ENCODE data around the gene TLE6.
"Not testable (repeated sequence)": the region's sequence is repeated elsewhere in the genome, so short reads cannot be mapped to it uniquely, and the experiment has no call there.

Gene TLE6

DNA sequence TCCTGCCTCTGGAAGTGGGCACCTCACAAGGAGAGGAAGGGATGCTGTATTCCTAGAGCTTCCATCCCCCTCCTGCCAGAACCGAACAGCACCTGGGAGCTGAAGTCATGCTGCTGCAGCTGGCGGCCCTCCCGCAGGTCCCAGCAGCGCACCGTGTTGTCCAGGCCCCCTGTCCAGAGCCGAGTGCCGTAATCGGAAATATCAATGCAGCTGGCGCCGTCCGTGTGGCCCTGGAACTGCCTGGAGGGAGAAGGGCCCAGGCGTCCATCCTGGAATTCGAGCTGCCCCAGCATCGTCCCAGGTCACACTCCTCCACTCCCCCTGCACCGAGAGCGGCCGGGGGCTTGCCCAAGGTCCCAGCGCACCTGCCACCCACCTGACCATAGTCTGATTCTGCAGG, 28.0 kb downstream of the TLE6 start:
- DNase-seq, result no peak

- no peak for DNase-seq
These were observed 28.9 kb downstream of the TLE6 start for GRCh38 chr19:3006075-3006767.

- DNase-seq, result no peak
These were observed 30.6 kb downstream of the TLE6 start for GRCh38 chr19:3007975-3008374.

DNA sequence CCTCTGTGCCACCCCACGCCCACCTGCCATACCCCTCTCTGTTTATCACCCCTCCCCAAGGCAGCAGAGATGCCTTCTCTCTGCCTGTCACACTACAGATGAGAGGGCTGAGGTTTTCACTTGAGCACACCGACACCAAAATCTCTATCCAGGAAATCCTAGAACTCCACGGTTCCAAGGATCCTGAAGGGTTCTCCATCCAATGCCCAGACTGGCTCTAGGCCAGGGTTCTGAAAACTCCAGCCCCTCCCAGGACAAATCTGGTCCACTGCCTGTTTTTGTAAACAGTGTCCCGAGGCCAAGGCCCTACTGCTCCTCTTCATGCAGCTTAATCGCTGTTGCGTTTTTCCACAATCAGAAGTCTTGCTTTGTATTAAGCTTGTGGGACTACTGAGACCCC, 31.6 kb downstream of the TLE6 start:
- DNase-seq, result no peak

DNA sequence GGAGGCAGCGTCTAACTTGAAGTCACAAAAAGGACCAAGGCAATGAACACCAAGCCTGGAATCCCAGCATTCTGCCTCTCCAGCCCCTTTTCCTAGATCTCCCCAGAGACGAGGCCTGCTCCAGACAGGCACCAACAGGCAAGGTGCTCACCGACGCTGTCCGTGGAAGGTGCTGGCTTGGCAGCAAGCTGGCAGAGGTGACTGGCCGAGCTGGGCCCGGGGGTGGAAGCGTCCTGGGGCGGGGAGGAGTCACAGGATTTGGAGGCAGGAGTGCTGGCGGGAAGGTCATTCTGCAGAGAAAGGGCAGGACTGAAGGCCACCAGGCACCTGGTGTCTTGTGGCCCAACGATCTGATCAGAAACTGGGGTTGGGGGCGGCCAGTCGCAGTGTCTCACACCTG, 33.5 kb downstream of the TLE6 start:
- DNase-seq, result no peak

DNA sequence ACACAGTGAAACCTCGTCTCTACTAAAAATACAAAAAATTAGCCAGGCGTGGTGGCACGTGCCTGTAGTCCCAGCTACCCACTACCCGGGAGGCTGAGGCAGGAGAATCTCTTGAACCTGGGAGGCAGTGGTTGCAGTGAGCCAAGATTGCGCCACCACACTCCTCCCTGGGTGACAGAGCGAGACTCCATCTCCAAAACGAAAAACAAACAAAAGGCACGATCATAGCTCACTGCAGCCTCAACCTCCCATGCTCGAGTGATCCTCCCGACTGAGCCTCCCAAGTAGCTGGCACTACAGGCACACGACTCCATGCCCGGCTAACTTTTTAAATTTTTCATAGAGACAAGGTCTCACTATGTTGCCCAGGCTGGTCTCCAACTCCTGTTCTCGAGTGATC, 34.7 kb downstream of the TLE6 start:
- DNase-seq, result not testable (repeated sequence)

DNA sequence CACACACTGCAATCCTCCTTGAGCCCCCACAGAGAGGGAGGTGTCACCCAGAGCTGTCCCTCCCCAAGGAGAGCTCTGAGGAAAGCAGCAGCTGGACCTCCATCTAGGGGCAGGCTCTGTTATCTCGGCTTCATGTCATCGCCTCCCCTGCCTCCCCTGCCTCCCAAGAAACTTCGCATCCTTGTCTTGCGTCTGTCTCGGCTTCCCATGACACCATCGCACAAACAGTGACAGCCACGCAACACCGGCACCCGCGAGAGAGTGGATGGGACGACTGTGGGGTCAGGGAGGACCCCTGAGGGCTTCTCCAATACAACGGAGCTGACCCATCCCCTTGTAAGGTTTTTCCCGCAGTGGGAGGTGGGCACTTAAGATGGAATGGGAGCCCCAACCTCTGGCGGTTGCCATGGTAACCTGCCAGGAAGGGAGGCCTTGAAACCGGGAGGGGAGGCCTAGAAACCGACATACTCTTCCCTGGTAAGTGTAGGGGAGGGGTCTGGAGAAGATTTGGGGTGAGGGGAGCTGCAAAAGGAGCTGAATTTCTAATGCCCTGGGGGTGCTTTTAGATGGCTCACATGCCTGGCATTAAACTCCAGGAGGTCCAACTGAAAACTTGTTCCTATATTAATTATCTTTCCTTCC, 35.4 kb downstream of the TLE6 start:
- DNase-seq, result no peak

- DNase-seq, result no peak
These were observed 35.9 kb downstream of the TLE6 start for GRCh38 chr19:3013263-3013725.

- DNase-seq, result no peak
These were observed 36.8 kb downstream of the TLE6 start for GRCh38 chr19:3014135-3014534.

DNA sequence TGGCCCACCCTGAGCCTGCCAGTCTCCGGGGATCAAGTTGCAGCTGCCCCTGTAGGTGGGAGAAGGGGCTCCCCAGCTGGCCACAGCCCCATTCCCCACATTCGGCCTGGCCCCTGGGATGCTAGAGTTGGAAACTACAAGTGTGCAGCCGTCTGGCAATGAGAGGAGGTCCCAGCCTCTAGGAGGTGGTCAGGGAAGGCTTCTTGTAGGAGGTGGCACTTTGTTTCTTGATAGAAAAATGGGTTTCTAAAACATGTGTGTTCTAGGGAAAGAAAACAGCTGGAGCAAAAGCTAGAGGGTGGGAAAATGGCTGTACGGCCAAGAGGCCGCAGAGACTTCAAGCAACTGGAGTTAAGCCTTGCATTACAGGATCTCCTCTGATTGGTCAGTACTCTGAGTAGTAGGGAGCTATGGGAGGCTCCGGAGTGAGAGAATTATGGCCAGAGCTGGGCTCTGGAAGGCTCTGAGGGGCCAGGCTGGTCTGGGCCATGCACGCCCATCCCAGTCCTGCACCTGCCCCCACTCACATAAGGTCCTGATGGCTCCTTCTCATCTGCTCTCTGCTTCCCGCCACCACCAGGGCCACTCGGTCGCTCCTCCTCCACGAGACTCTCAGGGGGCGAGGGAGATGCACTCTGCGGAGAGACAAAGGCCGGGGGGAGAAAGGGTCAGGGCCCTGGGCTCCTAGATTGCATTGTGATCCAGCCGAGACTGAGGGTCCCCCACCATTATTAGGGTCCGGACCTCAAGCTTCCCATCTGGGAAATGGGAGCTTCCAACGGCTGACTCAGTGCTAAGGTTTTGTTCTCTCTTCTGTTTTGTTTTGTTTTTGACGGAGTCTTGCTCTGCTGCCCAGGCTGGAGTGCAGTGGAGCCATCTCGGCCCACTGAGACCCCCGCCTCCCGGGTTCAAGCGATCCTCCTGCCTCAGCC, 38.0 kb downstream of the TLE6 start:
- DNase-seq, result no peak

DNA sequence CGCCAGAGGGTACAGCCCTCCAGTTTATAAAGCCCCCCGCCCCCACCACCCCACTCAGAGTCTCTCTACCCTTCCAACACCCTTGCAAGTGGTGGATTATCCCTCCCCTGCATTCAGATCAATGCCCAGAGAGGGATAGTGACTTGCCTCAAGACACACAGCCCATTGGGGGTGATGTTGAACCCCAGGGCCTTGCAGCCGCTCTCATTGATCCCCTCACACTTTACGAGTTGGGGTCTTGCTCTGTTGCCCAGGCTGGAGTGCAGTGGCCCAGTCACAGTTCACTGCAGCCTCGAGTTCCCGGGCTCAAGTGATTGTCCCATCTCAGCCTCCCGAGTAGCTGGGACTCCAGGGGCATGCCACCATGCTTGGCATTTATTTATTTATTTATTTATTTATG, 40.6 kb downstream of the TLE6 start:
- DNase-seq, result no peak

GRCh38 chr19:3019211-3019854, 42.0 kb downstream of the TLE6 start:
- DNase-seq, result no peak

GRCh38 chr19:3020321-3020960, 43.1 kb downstream of the TLE6 start:
- no peak for DNase-seq

DNA sequence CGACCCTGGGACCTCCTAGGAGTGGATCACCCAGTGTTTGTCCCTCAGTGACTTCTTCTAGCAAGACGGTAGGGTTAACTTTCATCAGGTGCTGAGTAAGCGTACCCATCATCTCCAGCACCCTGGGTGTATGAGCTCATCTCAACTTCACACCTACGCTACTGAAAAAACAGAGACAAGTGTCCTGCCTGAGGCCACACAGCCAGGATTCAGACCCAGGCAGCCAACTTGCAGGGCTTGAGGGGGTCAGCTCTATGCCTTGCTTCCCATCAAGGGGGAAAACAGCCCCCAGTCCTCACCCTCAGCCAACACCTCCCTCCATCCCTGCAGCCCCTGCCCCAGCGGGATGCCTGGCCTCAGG, 47.1 kb downstream of the TLE6 start:
- DNase-seq, result no peak

GRCh38 chr19:3024870-3025548, 47.6 kb downstream of the TLE6 start:
- DNase-seq, result no peak

GRCh38 chr19:3025549-3025886, 48.2 kb downstream of the TLE6 start:
- DNase-seq, result no peak

- DNase-seq, result no peak
These were observed 49.4 kb downstream of the TLE6 start for GRCh38 chr19:3026768-3027167.

- DNase-seq, result no peak
These were observed 49.9 kb downstream of the TLE6 start for GRCh38 chr19:3027292-3027691.

DNA sequence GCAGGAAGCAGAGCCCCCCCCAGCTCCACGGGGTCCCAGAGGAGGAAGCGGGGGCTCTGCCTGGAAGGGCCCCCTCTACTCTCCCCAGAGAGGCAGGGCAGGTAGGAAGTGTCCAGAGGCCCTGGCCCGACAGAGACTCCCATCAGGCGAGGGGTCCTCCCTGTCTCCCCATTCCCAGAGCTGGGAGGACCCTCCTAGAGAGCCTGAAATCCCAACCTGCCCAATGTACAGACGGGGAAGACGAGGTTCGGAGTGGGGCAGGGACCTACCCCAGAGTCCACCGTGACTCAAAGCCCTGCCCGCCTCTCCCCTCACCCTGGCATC, 50.6 kb downstream of the TLE6 start:
- no peak for DNase-seq

GRCh38 chr19:3028305-3029064, 51.1 kb downstream of the TLE6 start:
- DNase-seq, result no peak

DNA sequence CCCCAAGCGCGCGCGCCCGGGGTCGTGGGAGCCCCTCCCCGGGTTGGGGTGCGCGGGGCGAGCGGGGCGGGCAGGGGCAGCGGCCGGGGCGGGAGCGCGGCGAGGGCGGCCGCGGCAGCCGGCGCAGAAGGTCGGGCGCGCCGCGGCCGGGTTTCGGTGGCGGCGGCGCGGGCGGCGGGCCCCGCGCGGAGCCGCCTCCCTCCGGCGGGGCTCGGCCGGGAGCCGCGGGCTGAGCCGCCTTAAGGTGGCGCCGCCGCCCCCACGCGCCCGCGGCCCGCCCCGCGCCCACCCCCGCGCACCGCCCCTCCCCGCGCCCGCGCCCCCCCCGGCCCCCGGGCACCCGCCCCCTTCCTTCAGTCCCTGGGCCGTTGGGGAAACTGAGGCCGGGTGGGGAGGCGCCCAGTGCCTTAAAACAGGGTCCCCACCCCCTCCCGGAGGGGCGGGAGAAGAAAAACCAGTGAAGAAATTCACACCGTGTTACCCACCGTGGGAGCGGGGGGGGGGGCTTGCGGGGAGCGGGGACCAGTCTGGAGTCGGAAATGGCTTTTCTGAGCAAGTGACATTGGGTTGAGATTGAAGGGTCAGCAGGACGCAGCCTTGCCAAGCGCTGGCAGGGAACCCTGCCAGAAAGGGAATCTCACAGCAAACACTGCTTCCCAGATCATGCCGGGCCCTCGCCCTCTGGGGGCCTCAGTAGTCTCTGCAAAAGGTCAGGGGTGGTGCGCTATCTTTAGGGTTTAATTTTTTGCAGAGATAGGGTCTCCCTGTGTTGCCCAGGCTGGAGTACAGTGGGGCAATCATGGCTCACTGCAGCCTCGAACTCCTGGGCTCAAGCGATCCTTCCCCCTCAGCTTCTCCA, 51.9 kb downstream of the TLE6 start, which contains the start of gene TLE2:
Gene TLE2 (minus strand): TSS at position 216 of the 859 bp plus-strand sequence. CDS start 376 bp downstream, outside the sequence.
- no peak for DNase-seq

All from AML-193 (cell line).